Measurements from ENCODE around the gene KLHDC8A.
A peak's percentile ranks its signal among the peaks of the same experiment; 100 is the strongest.

Gene KLHDC8A

DNA sequence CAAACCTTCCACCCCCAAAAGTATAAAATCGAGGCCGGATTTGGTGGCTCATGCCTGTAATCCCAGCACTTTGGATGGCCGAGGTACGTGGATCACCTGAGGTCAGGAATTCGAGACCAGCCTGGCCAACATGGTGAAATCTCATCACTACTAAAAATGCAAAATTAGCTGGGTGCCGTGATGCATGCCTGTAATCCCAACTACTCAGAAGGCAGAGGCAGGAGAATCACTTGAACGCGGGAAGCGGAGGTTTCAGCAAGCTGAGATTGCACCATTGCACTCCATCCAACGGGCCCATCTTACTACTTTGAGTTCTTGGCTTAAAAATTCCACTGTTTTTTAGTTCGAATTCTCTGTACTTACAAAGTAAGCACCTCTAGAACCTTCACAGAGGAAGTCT lies 11.0 kb downstream of the KLHDC8A start:
- Histone ChIP-seq H4K8ac (ENCODE audit: low read depth, low read length) (no peak overlapping the region), H3K27me3 (ENCODE audit: insufficient read depth, low read length, poor library complexity) (no peaks in the 10 kb centered on the region), H3K79me1 (ENCODE audit: low read length) (no peaks in the 10 kb centered on the region), H2BK15ac (replicated peaks; ENCODE audit: low read depth) (no peak overlapping the region), H3K18ac (ENCODE audit: low read length) (no peak overlapping the region), H3K4me2 (ENCODE audit: low read length) (no peak overlapping the region), H3K23ac (ENCODE audit: low read length) (no peak overlapping the region), H3K27ac (ENCODE audit: low read depth, low read length) (no peak overlapping the region), H4K5ac (ENCODE audit: low read length) (no peak overlapping the region), H3K36me3 (ENCODE audit: control insufficient read depth, insufficient read depth, low read length) (no peaks in the 10 kb centered on the region), H3K4me1 (ENCODE audit: control insufficient read depth, low read depth, low read length) (peaks cover 7% of the 10 kb centered on the region), H2BK5ac (ENCODE audit: low read length) (no peak overlapping the region), H3K4ac (ENCODE audit: low read depth, low read length) (no peak overlapping the region), H2BK120ac (ENCODE audit: low read depth, low read length) (no peak overlapping the region), H2AK5ac (ENCODE audit: low read length) (no peak overlapping the region), H3K4me3 (ENCODE audit: low read length) (no peak overlapping the region), H3K56ac (ENCODE audit: low read length) (no peak overlapping the region), H3K79me2 (ENCODE audit: control insufficient read depth, insufficient read depth, low read length) (no peaks in the 10 kb centered on the region), H3K9ac (ENCODE audit: low read length) (no peak overlapping the region)
- no peak for DNase-seq
- WGBS (ENCODE audit: extremely low coverage, insufficient coverage, low lambda C conversion rate), result no CpG with 5 or more reads among the region's 11 CpGs

DNA sequence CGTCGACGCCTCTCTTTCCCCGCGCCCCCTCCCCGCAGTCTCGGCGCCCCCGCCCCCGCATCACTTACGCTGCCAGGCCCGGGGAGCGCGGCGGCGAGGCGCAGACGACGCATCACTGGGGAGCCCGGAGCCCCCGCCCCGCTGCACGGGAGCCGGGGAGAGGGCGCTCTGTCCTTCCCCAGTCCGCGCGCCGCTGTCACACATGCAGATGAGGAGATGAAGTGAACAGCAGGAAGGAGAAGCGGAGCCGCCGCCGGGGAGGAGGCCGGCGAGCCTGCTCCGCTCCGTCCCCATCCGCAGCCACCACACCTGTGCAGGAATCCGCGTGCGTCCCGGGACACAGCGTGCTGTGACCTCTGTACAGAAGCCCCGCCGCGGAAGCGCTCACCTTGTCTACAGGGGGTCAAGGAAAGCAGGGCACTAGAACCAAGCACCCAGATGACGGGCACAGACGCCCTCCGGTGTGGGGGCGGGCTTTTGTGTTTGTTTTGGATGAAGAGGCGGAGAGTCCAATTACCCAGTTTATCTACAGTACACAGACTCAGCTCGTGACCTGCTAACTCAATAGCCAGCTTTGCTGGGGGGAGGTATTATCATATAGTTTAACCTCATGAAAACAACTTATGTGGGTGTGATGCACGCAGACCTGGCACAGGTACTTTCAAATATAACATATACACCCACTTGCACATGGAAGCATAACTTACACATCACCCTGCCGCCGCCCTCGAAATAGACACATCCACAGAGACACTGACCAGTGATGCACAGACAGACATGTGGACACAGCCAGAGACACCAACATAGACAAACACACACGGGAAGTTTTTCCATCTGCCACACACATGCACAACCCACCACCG lies 12.4 kb downstream of the KLHDC8A start:
- Histone ChIP-seq H4K8ac (ENCODE audit: low read depth, low read length) (no peak overlapping the region), H2BK15ac (replicated peaks; ENCODE audit: low read depth) (no peak overlapping the region), H3K27me3 (ENCODE audit: insufficient read depth, low read length, poor library complexity) (no peaks in the 10 kb centered on the region), H3K18ac (ENCODE audit: low read length) (peak overlapping the region; percentile 10), H4K5ac (ENCODE audit: low read length) (no peak overlapping the region), H2BK5ac (ENCODE audit: low read length) (no peak overlapping the region), H3K4ac (ENCODE audit: low read depth, low read length) (no peak overlapping the region), H2AK5ac (ENCODE audit: low read length) (no peak overlapping the region), H3K79me1 (ENCODE audit: low read length) (no peaks in the 10 kb centered on the region), H3K9ac (ENCODE audit: low read length) (peak overlapping the region; percentile 34), H3K36me3 (ENCODE audit: control insufficient read depth, insufficient read depth, low read length) (no peaks in the 10 kb centered on the region), H3K4me3 (ENCODE audit: low read length) (peak overlapping the region; percentile 26), H3K56ac (ENCODE audit: low read length) (peak overlapping the region; percentile 82), H3K4me2 (ENCODE audit: low read length) (peak overlapping the region; percentile 89), H3K27ac (ENCODE audit: low read depth, low read length) (no peak overlapping the region), H2BK120ac (ENCODE audit: low read depth, low read length) (no peak overlapping the region), H3K23ac (ENCODE audit: low read length) (no peak overlapping the region), H3K4me1 (ENCODE audit: control insufficient read depth, low read depth, low read length) (peaks cover 5% of the 10 kb centered on the region), H3K79me2 (ENCODE audit: control insufficient read depth, insufficient read depth, low read length) (no peaks in the 10 kb centered on the region)
- WGBS (ENCODE audit: extremely low coverage, insufficient coverage, low lambda C conversion rate), result no CpG with 5 or more reads among the region's 59 CpGs
- DNase-seq, result peak; percentile 67

DNA sequence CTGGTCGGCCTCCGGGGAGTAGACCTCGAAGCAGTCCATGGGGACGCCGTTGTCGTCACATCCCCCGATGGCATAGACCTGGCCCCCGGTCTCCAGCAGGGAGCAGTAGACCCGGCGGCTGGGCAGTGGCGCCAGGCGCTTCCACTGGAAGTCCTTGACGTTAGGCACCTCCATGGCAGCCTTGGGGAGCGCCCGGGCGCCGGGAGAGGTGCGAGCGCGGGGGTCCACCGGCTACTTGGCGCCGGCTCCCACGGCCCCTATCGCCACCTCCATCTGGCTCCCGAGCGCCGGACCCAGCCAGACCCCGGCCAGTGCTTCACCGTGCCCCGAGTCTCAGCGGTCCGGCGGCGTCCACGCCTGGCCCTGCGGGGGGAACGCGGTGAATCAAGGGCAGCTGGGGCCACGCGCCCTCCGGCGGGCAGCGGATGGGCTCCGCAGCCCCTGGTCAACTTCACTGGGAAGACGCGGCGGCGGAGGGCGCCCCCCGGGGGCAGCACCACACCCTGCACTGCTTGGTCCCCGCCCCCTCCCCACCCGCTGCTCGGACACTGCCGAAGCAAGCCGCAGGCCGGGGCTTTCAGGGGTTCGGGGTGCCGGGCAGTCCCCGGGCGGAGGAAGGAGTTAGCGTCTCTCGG lies 13.2 kb downstream of the KLHDC8A start:
- H4K5ac ChIP-seq (ENCODE audit: low read length), result no peak overlapping the region
- no peak overlapping the region for H3K27ac ChIP-seq (ENCODE audit: low read depth, low read length)
- H2AK5ac ChIP-seq (ENCODE audit: low read length), result no peak overlapping the region
- no peak overlapping the region for H2BK120ac ChIP-seq (ENCODE audit: low read depth, low read length)
- peak overlapping the region; percentile 66 for H3K9ac ChIP-seq (ENCODE audit: low read length)
- DNase-seq, result peak; percentile 78
- H3K79me2 ChIP-seq (ENCODE audit: control insufficient read depth, insufficient read depth, low read length), result no peaks in the 10 kb centered on the region
- no peak overlapping the region for H2BK15ac ChIP-seq (replicated peaks; ENCODE audit: low read depth)
- no peaks in the 10 kb centered on the region for H3K27me3 ChIP-seq (ENCODE audit: insufficient read depth, low read length, poor library complexity)
- WGBS (ENCODE audit: extremely low coverage, insufficient coverage, low lambda C conversion rate), result no CpG with 5 or more reads among the region's 63 CpGs
- H3K4me3 ChIP-seq (ENCODE audit: low read length), result peak overlapping the region; percentile 37
- peak overlapping the region; percentile 87 for H3K4me2 ChIP-seq (ENCODE audit: low read length)
- H3K56ac ChIP-seq (ENCODE audit: low read length), result peak overlapping the region; percentile 82
- H3K23ac ChIP-seq (ENCODE audit: low read length), result peak overlapping the region; percentile 54
- peaks cover under 1% of the 10 kb centered on the region for H3K4me1 ChIP-seq (ENCODE audit: control insufficient read depth, low read depth, low read length)
- no peak overlapping the region for H2BK5ac ChIP-seq (ENCODE audit: low read length)
- H3K4ac ChIP-seq (ENCODE audit: low read depth, low read length), result no peak overlapping the region
- no peaks in the 10 kb centered on the region for H3K79me1 ChIP-seq (ENCODE audit: low read length)
- H3K18ac ChIP-seq (ENCODE audit: low read length), result peak overlapping the region; percentile 10
- no peaks in the 10 kb centered on the region for H3K36me3 ChIP-seq (ENCODE audit: control insufficient read depth, insufficient read depth, low read length)
- no peak overlapping the region for H4K8ac ChIP-seq (ENCODE audit: low read depth, low read length)

DNA sequence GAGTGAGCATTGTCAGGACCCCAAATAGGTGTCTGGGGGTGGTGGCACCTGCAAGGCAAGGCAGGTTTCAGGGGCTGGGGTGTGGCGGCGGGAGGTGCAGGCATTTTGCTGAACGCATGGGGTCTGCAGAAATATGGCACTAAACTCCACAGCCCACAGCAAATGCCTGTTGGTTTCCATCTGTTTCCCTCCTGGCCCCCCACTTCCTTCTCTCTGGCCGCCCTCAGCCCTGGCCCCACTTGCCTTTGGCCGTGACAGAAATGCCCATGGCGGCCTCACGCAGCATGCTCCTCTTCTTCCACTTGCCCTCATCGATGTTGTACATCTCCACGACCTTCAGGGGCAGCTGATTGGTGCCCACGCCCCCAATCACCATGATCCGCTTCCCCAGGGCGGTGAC lies 13.7 kb downstream of the KLHDC8A start:
- no peak overlapping the region for H4K8ac ChIP-seq (ENCODE audit: low read depth, low read length)
- H2BK15ac ChIP-seq (replicated peaks; ENCODE audit: low read depth), result no peak overlapping the region
- no peak overlapping the region for H3K27ac ChIP-seq (ENCODE audit: low read depth, low read length)
- H2BK120ac ChIP-seq (ENCODE audit: low read depth, low read length), result no peak overlapping the region
- no peaks in the 10 kb centered on the region for H3K79me2 ChIP-seq (ENCODE audit: control insufficient read depth, insufficient read depth, low read length)
- no peak overlapping the region for H4K5ac ChIP-seq (ENCODE audit: low read length)
- no peaks in the 10 kb centered on the region for H3K4me1 ChIP-seq (ENCODE audit: control insufficient read depth, low read depth, low read length)
- WGBS (ENCODE audit: extremely low coverage, insufficient coverage, low lambda C conversion rate), result no CpG with 5 or more reads among the region's 12 CpGs
- no peak overlapping the region for H2BK5ac ChIP-seq (ENCODE audit: low read length)
- H3K36me3 ChIP-seq (ENCODE audit: control insufficient read depth, insufficient read depth, low read length), result no peaks in the 10 kb centered on the region
- H3K4ac ChIP-seq (ENCODE audit: low read depth, low read length), result no peak overlapping the region
- no peak overlapping the region for H2AK5ac ChIP-seq (ENCODE audit: low read length)
- no peak for DNase-seq
- H3K4me2 ChIP-seq (ENCODE audit: low read length), result no peak overlapping the region
- H3K79me1 ChIP-seq (ENCODE audit: low read length), result no peaks in the 10 kb centered on the region
- H3K56ac ChIP-seq (ENCODE audit: low read length), result no peak overlapping the region
- H3K9ac ChIP-seq (ENCODE audit: low read length), result no peak overlapping the region
- no peak overlapping the region for H3K18ac ChIP-seq (ENCODE audit: low read length)
- H3K4me3 ChIP-seq (ENCODE audit: low read length), result no peak overlapping the region
- no peaks in the 10 kb centered on the region for H3K27me3 ChIP-seq (ENCODE audit: insufficient read depth, low read length, poor library complexity)
- no peak overlapping the region for H3K23ac ChIP-seq (ENCODE audit: low read length)

DNA sequence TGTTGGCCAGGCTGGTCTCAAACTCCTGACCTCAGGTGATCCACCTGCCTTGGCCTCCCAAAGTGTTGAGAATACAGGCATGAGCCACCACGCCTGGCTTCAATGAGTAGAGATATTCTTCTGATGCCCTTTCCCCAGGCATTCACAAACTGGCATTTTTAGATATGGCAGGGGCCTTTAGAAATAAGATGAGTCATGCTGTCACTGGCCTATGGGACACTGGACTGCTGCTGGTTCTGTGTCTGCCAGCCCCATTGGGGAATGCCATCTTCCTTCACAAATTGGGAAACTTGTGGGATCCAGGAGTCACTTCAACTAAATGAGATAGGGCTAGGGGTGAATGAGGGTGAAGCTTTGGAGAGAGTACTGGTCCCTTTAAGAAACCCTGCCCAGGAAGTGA lies 16.0 kb downstream of the KLHDC8A start:
- Histone ChIP-seq H3K23ac (ENCODE audit: low read length) (no peak overlapping the region), H4K8ac (ENCODE audit: low read depth, low read length) (no peak overlapping the region), H2AK5ac (ENCODE audit: low read length) (no peak overlapping the region), H3K4ac (ENCODE audit: low read depth, low read length) (no peak overlapping the region), H2BK120ac (ENCODE audit: low read depth, low read length) (no peak overlapping the region), H3K27ac (ENCODE audit: low read depth, low read length) (no peak overlapping the region), H3K4me3 (ENCODE audit: low read length) (no peak overlapping the region), H2BK15ac (replicated peaks; ENCODE audit: low read depth) (no peak overlapping the region), H3K27me3 (ENCODE audit: insufficient read depth, low read length, poor library complexity) (no peaks in the 10 kb centered on the region), H4K5ac (ENCODE audit: low read length) (no peak overlapping the region), H3K4me1 (ENCODE audit: control insufficient read depth, low read depth, low read length) (peaks cover 2% of the 10 kb centered on the region), H3K79me2 (ENCODE audit: control insufficient read depth, insufficient read depth, low read length) (no peaks in the 10 kb centered on the region), H3K36me3 (ENCODE audit: control insufficient read depth, insufficient read depth, low read length) (no peaks in the 10 kb centered on the region), H3K18ac (ENCODE audit: low read length) (no peak overlapping the region), H3K79me1 (ENCODE audit: low read length) (no peaks in the 10 kb centered on the region), H3K9ac (ENCODE audit: low read length) (no peak overlapping the region), H3K56ac (ENCODE audit: low read length) (no peak overlapping the region), H3K4me2 (ENCODE audit: low read length) (no peak overlapping the region), H2BK5ac (ENCODE audit: low read length) (no peak overlapping the region)
- DNase-seq, result no peak
- WGBS (ENCODE audit: extremely low coverage, insufficient coverage, low lambda C conversion rate), result no CpG with 5 or more reads among the region's 1 CpG
